OCI-LY7 (cell line): ENCODE results near the gene ZNF516.

ENCODE experiments used
- EZH2phosphoT487 ChIP-seq: fragments of 200-600 bp; sonication (generic); IDR thresholded peaks from 2 replicates; pipeline ENCODE4 v1.6.1; 2018; ENCODE audit warnings: low read depth, borderline replicate concordance, mild to moderate bottlenecking, mixed run types, antibody characterized with exemption, low read length, moderate library complexity, mixed read lengths
- TF ChIP-seq, protein P1 (sequence below): fragments of 200-600 bp; sonication (generic); conservative IDR thresholded peaks from 2 replicates; pipeline ENCODE4 v1.5.1; 2014; ENCODE audit warnings: mild to moderate bottlenecking, antibody characterized with exemption, low read length, moderate library complexity, mixed read lengths

DNA sequence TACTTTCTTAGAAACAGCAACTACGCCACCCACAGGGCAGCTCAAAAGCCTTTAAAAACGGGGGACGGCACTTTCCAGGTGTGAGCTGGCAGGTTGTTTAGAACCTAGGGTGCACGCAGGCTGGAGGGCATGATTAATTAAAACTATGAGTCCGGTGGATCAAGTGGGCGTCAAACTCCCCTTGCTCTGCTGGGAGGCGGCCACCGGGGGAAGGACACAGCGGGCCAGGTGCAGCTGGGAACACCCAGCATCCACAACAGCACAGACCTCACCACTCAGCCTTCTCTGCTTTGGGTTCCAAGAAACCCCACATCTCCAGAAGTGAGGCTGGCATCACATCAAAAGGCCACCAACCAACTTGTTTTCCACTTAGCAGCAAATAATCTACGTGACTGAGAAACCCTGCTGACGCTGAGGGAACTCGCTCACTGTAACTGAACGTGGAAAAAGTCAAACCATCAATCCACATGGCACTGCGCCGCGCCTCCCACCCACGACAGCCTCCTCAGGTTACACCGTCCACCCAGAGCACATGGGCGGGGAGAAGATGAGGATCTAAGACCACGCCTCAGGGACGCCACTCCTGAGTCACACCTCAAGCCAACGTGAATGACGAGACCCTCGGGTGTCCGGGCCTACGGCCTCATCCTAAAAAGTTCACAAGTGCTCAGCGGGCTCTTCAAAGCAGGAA lies 118.2 kb downstream of the ZNF516 start:
- TF ChIP-seq, protein P1, sequence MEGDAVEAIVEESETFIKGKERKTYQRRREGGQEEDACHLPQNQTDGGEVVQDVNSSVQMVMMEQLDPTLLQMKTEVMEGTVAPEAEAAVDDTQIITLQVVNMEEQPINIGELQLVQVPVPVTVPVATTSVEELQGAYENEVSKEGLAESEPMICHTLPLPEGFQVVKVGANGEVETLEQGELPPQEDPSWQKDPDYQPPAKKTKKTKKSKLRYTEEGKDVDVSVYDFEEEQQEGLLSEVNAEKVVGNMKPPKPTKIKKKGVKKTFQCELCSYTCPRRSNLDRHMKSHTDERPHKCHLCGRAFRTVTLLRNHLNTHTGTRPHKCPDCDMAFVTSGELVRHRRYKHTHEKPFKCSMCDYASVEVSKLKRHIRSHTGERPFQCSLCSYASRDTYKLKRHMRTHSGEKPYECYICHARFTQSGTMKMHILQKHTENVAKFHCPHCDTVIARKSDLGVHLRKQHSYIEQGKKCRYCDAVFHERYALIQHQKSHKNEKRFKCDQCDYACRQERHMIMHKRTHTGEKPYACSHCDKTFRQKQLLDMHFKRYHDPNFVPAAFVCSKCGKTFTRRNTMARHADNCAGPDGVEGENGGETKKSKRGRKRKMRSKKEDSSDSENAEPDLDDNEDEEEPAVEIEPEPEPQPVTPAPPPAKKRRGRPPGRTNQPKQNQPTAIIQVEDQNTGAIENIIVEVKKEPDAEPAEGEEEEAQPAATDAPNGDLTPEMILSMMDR: no peak
- no peak for TF ChIP-seq EZH2phosphoT487
